ENCODE results near the gene TBC1D17. TPM values are rescaled to one million over a fixed set of nuclear protein-coding genes. Genes with fewer than 3 reads are reported as not detected.

TBC1D17 gene
- total and polyA plus RNA-seq, 8 donors, result 10.5 to 77.1 (median 35.3) TPM

GRCh38 chr19:49863254-49863934, 14.1 kb upstream of the TBC1D17 start:
- H3K4me1 ChIP-seq, result peaks cover 39 to 63% (median 55%) of the 10 kb centered on the region in 4 donors
- TF ChIP-seq POLR2A (IDR thresholded peaks at IDR 0.05) (no peak), EP300 (IDR thresholded peaks at IDR 0.05) (no peak), POLR2AphosphoS5 (IDR thresholded peaks at IDR 0.05) (no peak)
- TF ChIP-seq, protein P1, sequence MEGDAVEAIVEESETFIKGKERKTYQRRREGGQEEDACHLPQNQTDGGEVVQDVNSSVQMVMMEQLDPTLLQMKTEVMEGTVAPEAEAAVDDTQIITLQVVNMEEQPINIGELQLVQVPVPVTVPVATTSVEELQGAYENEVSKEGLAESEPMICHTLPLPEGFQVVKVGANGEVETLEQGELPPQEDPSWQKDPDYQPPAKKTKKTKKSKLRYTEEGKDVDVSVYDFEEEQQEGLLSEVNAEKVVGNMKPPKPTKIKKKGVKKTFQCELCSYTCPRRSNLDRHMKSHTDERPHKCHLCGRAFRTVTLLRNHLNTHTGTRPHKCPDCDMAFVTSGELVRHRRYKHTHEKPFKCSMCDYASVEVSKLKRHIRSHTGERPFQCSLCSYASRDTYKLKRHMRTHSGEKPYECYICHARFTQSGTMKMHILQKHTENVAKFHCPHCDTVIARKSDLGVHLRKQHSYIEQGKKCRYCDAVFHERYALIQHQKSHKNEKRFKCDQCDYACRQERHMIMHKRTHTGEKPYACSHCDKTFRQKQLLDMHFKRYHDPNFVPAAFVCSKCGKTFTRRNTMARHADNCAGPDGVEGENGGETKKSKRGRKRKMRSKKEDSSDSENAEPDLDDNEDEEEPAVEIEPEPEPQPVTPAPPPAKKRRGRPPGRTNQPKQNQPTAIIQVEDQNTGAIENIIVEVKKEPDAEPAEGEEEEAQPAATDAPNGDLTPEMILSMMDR (IDR thresholded peaks at IDR 0.05), result no peak
- H3K36me3 ChIP-seq, result peaks cover 51 to 67% (median 65%) of the 10 kb centered on the region in 4 donors
- no peak for DNase-seq
- H3K4me3 ChIP-seq, result no peak overlapping the region
- peak overlapping the region in 1 of 5 donors; percentile 75 for H3K27ac ChIP-seq
- no peaks in the 10 kb centered on the region for H3K27me3 ChIP-seq
- 92 to 94% (median 93%) methylated on average over 24 of the region's 24 CpGs for WGBS, 5 donors
- intact Hi-C loops (cut with DNase I; ENCODE audit: low total_unique reads), result no loop called here
- H3K9me3 ChIP-seq, result no peaks in the 10 kb centered on the region

DNA sequence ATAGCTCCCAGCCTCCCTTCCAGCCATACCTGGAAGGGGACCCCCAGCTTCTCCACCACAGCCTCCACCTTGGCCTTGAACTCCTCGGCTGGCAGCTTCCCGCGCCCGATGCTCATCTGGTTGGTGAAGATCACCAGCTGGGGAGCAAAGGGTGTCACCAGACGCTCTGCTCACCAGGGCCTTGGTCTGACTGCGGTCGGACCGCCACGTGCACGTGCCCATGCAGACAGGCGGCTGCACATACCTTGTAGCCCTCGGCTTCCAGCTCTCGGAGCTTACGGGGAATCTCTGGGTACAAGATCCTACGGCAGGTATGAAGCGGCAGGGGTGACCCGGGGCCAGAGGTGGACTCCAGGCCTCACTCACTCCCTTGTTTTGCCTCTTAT, 13.6 kb upstream of the TBC1D17 start:
- no peak overlapping the region for H3K27ac ChIP-seq
- H3K4me3 ChIP-seq, result no peak overlapping the region
- TF ChIP-seq POLR2A (IDR thresholded peaks at IDR 0.05) (no peak), POLR2AphosphoS5 (IDR thresholded peaks at IDR 0.05) (no peak), EP300 (IDR thresholded peaks at IDR 0.05) (no peak)
- TF ChIP-seq, protein P1 (IDR thresholded peaks at IDR 0.05), result no peak
- intact Hi-C loops (cut with DNase I; ENCODE audit: low total_unique reads), result no loop called here
- H3K4me1 ChIP-seq, result peaks cover 45 to 68% (median 61%) of the 10 kb centered on the region in 4 donors
- peaks cover 46 to 62% (median 59%) of the 10 kb centered on the region in 4 donors for H3K36me3 ChIP-seq
- no peaks in the 10 kb centered on the region for H3K27me3 ChIP-seq
- no peaks in the 10 kb centered on the region for H3K9me3 ChIP-seq
- DNase-seq, result no peak
- WGBS, 5 donors, result 91 to 96% (median 92%) methylated on average over 11 to 17 of the region's 17 CpGs

- Histone ChIP-seq H3K27ac (peak overlapping the region in 2 of 5 donors; percentile 7 to 96), H3K36me3 (peaks cover 38 to 52% (median 50%) of the 10 kb centered on the region in 4 donors)
- intact Hi-C loops (cut with DNase I; ENCODE audit: low total_unique reads), result no loop called here
These were observed 12.6 kb upstream of the TBC1D17 start for GRCh38 chr19:49864890-49865289.

GRCh38 chr19:49866933-49867782, 10.3 kb upstream of the TBC1D17 start, which contains the start of gene PNKP:
PNKP (minus strand) TSS chr19:49867576; CDS start chr19:49867204, 372 bp downstream.
- peaks cover 42 to 63% (median 59%) of the 10 kb centered on the region in 4 donors for H3K4me1 ChIP-seq

More at GRCh38 chr19:49864890-49865289, 12.6 kb upstream of the TBC1D17 start:
- Histone ChIP-seq H3K27me3 (no peaks in the 10 kb centered on the region), H3K4me3 (peak overlapping the region in 1 of 4 donors; percentile 15), H3K9me3 (no peaks in the 10 kb centered on the region), H3K4me1 (peaks cover 47 to 72% (median 65%) of the 10 kb centered on the region in 4 donors)
- WGBS, 5 donors, result 85 to 92% (median 89%) methylated on average over 13 of the region's 13 CpGs
- DNase-seq, result no peak
- TF ChIP-seq POLR2AphosphoS5 (IDR thresholded peaks at IDR 0.05), result no peak
- TF ChIP-seq EP300 (IDR thresholded peaks at IDR 0.05), result no peak
- no peak for TF ChIP-seq POLR2A (IDR thresholded peaks at IDR 0.05)
- TF ChIP-seq, protein P1 (IDR thresholded peaks at IDR 0.05), result no peak

More at GRCh38 chr19:49866933-49867782, 10.3 kb upstream of the TBC1D17 start, which contains the start of gene PNKP:
- Histone ChIP-seq H3K4me3 (peak within 1 kb of the TSS; percentile 58 to 81 (median 76)), H3K36me3 (peaks cover 29 to 44% (median 40%) of the 10 kb centered on the region in 4 donors), H3K27ac (peak within 1 kb of the TSS; percentile 88 to 99 (median 95)), H3K9me3 (no peaks in the 10 kb centered on the region), H3K27me3 (no peaks in the 10 kb centered on the region)
- DNase-seq, result peak; percentile 89 to 97
- TF ChIP-seq EP300 (IDR thresholded peaks at IDR 0.05), result peak; percentile 3
- TF ChIP-seq, protein P1 (IDR thresholded peaks at IDR 0.05), result no peak
- TF ChIP-seq POLR2AphosphoS5 (IDR thresholded peaks at IDR 0.05), result peak; percentile 45 to 89 (median 78)
- no peak for TF ChIP-seq POLR2A (IDR thresholded peaks at IDR 0.05)
- intact Hi-C loops (cut with DNase I; ENCODE audit: low total_unique reads), result no loop called here
- WGBS, 5 donors, result 0 to 1% (median 1%) methylated on average over 38 to 65 of the region's 65 CpGs

Data from stomach (tissue), 9 donors.